ENCODE results near the gene ZNF451. TPM values are rescaled to one million over a fixed set of nuclear protein-coding genes. Genes with fewer than 3 reads are reported as not detected.

ZNF451 gene
- total and polyA plus RNA-seq, 2 experiments from 2014 or later = 19.9 to 39.0 TPM

GRCh38 chr6:57158658-57159057, 68.7 kb downstream of the ZNF451 start:
- H3K4me3 ChIP-seq = no peak overlapping the region
- no peaks in the 10 kb centered on the region for H3K79me2 ChIP-seq (ENCODE audit: insufficient read depth)
- no peak overlapping the region for H3K9ac ChIP-seq
- H2AFZ ChIP-seq = no peak overlapping the region
- no peak overlapping the region for H3K27ac ChIP-seq
- H3K9me3 ChIP-seq (ENCODE audit: low read depth) = no peaks in the 10 kb centered on the region
- H3F3A ChIP-seq (ENCODE audit: insufficient read depth) = peaks cover 10% of the 10 kb centered on the region
- no peaks in the 10 kb centered on the region for H3K9me2 ChIP-seq (ENCODE audit: insufficient read depth)
- peak; percentile 46 for DNase-seq
- no peaks in the 10 kb centered on the region for H4K20me1 ChIP-seq (ENCODE audit: insufficient read depth)
- H3K4me2 ChIP-seq (ENCODE audit: unreplicated experiment) = no peak overlapping the region
- in situ Hi-C loops (cut with MboI) = no loop called here
- no peaks in the 10 kb centered on the region for H3K27me3 ChIP-seq (replicated peaks; ENCODE audit: insufficient read depth)
- H3K4me1 ChIP-seq (ENCODE audit: insufficient read depth) = peaks cover 16% of the 10 kb centered on the region
- H3K36me3 ChIP-seq (ENCODE audit: low read depth) = peaks cover 55% of the 10 kb centered on the region
- TF ChIP-seq EZH2 (IDR thresholded peaks at IDR 0.05; ENCODE audit: insufficient read depth, poor library complexity, severe bottlenecking) (no peak), EZH2phosphoT487 (IDR thresholded peaks at IDR 0.05; ENCODE audit: insufficient read depth, low read depth) (no peak)

- no peak overlapping the region for H3K4me2 ChIP-seq (ENCODE audit: unreplicated experiment)
- no peak overlapping the region for H3K27ac ChIP-seq
- no peak for DNase-seq
- H3K9me3 ChIP-seq (ENCODE audit: low read depth) = no peaks in the 10 kb centered on the region
- H3K79me2 ChIP-seq (ENCODE audit: insufficient read depth) = no peaks in the 10 kb centered on the region
- peaks cover 55% of the 10 kb centered on the region for H3K36me3 ChIP-seq (ENCODE audit: low read depth)
- no peak overlapping the region for H2AFZ ChIP-seq
- no peaks in the 10 kb centered on the region for H3K9me2 ChIP-seq (ENCODE audit: insufficient read depth)
- H3K27me3 ChIP-seq (replicated peaks; ENCODE audit: insufficient read depth) = no peaks in the 10 kb centered on the region
- H4K20me1 ChIP-seq (ENCODE audit: insufficient read depth) = no peaks in the 10 kb centered on the region
- in situ Hi-C loops (cut with MboI) = no loop called here
- H3K9ac ChIP-seq = no peak overlapping the region
- peaks cover 10% of the 10 kb centered on the region for H3F3A ChIP-seq (ENCODE audit: insufficient read depth)
- WGBS, 2 experiments (ENCODE audit: low coverage in 1 of 2, low lambda C conversion rate in 2 of 2, missing lambda C conversion rate in 2 of 2) = 99 to 100% methylated on average over 2 of the region's 2 CpGs
- H3K4me1 ChIP-seq (ENCODE audit: insufficient read depth) = peaks cover 16% of the 10 kb centered on the region
- H3K4me3 ChIP-seq = no peak overlapping the region
- no peak for TF ChIP-seq EZH2phosphoT487 (IDR thresholded peaks at IDR 0.05; ENCODE audit: insufficient read depth, low read depth)
- TF ChIP-seq EZH2 (IDR thresholded peaks at IDR 0.05; ENCODE audit: insufficient read depth, poor library complexity, severe bottlenecking) = no peak
These were observed 69.1 kb downstream of the ZNF451 start for GRCh38 chr6:57159127-57159526.

- Histone ChIP-seq H3K36me3 (ENCODE audit: low read depth) (peaks cover 64% of the 10 kb centered on the region), H3F3A (ENCODE audit: insufficient read depth) (peaks cover 10% of the 10 kb centered on the region), H4K20me1 (ENCODE audit: insufficient read depth) (no peaks in the 10 kb centered on the region), H3K9ac (no peak overlapping the region), H3K9me2 (ENCODE audit: insufficient read depth) (no peaks in the 10 kb centered on the region), H3K27ac (no peak overlapping the region), H3K4me2 (ENCODE audit: unreplicated experiment) (no peak overlapping the region), H3K9me3 (ENCODE audit: low read depth) (no peaks in the 10 kb centered on the region), H3K4me3 (no peak overlapping the region), H3K27me3 (replicated peaks; ENCODE audit: insufficient read depth) (no peaks in the 10 kb centered on the region), H3K4me1 (ENCODE audit: insufficient read depth) (peaks cover 16% of the 10 kb centered on the region), H3K79me2 (ENCODE audit: insufficient read depth) (peaks cover 13% of the 10 kb centered on the region; the same call in 1 of the 2 replicates), H2AFZ (no peak overlapping the region)
- no peak for DNase-seq
- WGBS, 2 experiments (ENCODE audit: low coverage in 1 of 2, low lambda C conversion rate in 2 of 2, missing lambda C conversion rate in 2 of 2) = 99 to 100% methylated on average over 2 of the region's 2 CpGs
- TF ChIP-seq EZH2phosphoT487 (IDR thresholded peaks at IDR 0.05; ENCODE audit: insufficient read depth, low read depth) (no peak), EZH2 (IDR thresholded peaks at IDR 0.05; ENCODE audit: insufficient read depth, poor library complexity, severe bottlenecking) (no peak)
- in situ Hi-C loops (cut with MboI) = no loop called here
These were observed 72.0 kb downstream of the ZNF451 start for GRCh38 chr6:57162028-57162427.

GRCh38 chr6:57162516-57162915, 72.5 kb downstream of the ZNF451 start:
- Histone ChIP-seq H3K4me1 (ENCODE audit: insufficient read depth) (peaks cover 16% of the 10 kb centered on the region), H3K79me2 (ENCODE audit: insufficient read depth) (peaks cover 18% of the 10 kb centered on the region; the same call in 1 of the 2 replicates), H3K4me2 (ENCODE audit: unreplicated experiment) (no peak overlapping the region), H4K20me1 (ENCODE audit: insufficient read depth) (no peaks in the 10 kb centered on the region), H3K36me3 (ENCODE audit: low read depth) (peaks cover 69% of the 10 kb centered on the region), H3K9me3 (ENCODE audit: low read depth) (no peaks in the 10 kb centered on the region), H2AFZ (no peak overlapping the region), H3K9me2 (ENCODE audit: insufficient read depth) (no peaks in the 10 kb centered on the region), H3F3A (ENCODE audit: insufficient read depth) (peaks cover 10% of the 10 kb centered on the region), H3K9ac (no peak overlapping the region), H3K27ac (no peak overlapping the region), H3K27me3 (replicated peaks; ENCODE audit: insufficient read depth) (no peaks in the 10 kb centered on the region), H3K4me3 (no peak overlapping the region)
- in situ Hi-C loops (cut with MboI) = no loop called here
- DNase-seq = peak; percentile 36
- TF ChIP-seq EZH2 (IDR thresholded peaks at IDR 0.05; ENCODE audit: insufficient read depth, poor library complexity, severe bottlenecking) = no peak
- no peak for TF ChIP-seq EZH2phosphoT487 (IDR thresholded peaks at IDR 0.05; ENCODE audit: insufficient read depth, low read depth)
- WGBS, 2 experiments (ENCODE audit: low coverage in 1 of 2, low lambda C conversion rate in 2 of 2, missing lambda C conversion rate in 2 of 2) = 81 to 84% methylated on average over 3 of the region's 3 CpGs

GRCh38 chr6:57163956-57164355, 74.0 kb downstream of the ZNF451 start:
- 94 to 96% methylated on average over 2 of the region's 2 CpGs for WGBS, 2 experiments (ENCODE audit: low coverage in 1 of 2, low lambda C conversion rate in 2 of 2, missing lambda C conversion rate in 2 of 2)
- H3K4me2 ChIP-seq (ENCODE audit: unreplicated experiment) = no peak overlapping the region
- H3K9me3 ChIP-seq (ENCODE audit: low read depth) = no peaks in the 10 kb centered on the region
- no peak overlapping the region for H2AFZ ChIP-seq
- DNase-seq = no peak
- H4K20me1 ChIP-seq (ENCODE audit: insufficient read depth) = no peaks in the 10 kb centered on the region
- peaks cover 60% of the 10 kb centered on the region for H3K36me3 ChIP-seq (ENCODE audit: low read depth)
- no peak for TF ChIP-seq EZH2 (IDR thresholded peaks at IDR 0.05; ENCODE audit: insufficient read depth, poor library complexity, severe bottlenecking)
- no peak for TF ChIP-seq EZH2phosphoT487 (IDR thresholded peaks at IDR 0.05; ENCODE audit: insufficient read depth, low read depth)
- H3K9ac ChIP-seq = no peak overlapping the region
- no peak overlapping the region for H3K4me3 ChIP-seq
- in situ Hi-C loops (cut with MboI) = no loop called here
- H3F3A ChIP-seq (ENCODE audit: insufficient read depth) = peaks cover 10% of the 10 kb centered on the region
- no peaks in the 10 kb centered on the region for H3K27me3 ChIP-seq (replicated peaks; ENCODE audit: insufficient read depth)
- H3K4me1 ChIP-seq (ENCODE audit: insufficient read depth) = peaks cover 6% of the 10 kb centered on the region; the same call in 1 of the 2 replicates
- no peaks in the 10 kb centered on the region for H3K9me2 ChIP-seq (ENCODE audit: insufficient read depth)
- peaks cover 22% of the 10 kb centered on the region; the same call in 1 of the 2 replicates for H3K79me2 ChIP-seq (ENCODE audit: insufficient read depth)
- no peak overlapping the region for H3K27ac ChIP-seq
